Measurements from ENCODE around the gene HIVEP3.

HIVEP3 gene

DNA sequence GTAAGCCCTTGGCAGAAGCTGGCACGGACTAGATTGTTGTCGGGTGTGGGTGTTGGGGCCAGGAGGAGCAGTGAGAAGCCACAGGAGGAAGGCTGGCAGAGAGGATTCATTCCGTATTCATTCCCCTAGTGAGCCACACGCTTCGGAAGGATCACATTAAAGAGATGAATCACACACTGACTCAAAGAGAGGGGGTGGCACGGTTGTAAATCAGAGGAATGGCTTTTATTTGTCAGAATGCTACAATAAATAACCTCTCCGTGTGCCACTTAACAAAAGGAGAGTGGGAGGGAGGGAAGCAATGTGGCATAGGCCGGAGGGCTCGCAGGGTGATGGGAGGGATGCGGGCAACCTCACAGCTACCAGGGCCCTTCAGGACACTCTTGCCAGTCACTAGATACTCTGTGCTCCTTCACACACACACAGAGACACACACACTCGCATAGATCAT lies 135.5 kb downstream of the HIVEP3 start:
- peak; percentile 64 to 84 for DNase-seq

DNA sequence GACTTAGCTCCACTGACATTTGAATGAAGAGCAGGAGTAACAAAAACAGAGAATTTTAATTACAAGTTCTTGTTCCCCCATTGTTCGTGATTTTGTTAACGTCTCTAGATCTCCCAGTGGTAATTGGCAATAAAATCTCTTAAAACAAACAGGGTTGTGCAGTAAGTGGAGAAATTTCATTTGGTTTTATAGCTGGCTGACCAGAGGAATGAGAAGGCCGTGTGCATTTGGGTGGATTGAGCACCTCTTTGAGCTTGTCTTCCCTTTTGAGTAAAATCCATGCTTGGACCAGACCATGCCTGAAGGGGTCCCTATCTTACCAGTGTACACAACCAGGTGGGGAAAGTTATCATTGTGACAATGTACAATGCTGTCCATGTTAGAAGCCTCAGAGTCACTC lies 137.8 kb downstream of the HIVEP3 start:
- no peak for DNase-seq

DNA sequence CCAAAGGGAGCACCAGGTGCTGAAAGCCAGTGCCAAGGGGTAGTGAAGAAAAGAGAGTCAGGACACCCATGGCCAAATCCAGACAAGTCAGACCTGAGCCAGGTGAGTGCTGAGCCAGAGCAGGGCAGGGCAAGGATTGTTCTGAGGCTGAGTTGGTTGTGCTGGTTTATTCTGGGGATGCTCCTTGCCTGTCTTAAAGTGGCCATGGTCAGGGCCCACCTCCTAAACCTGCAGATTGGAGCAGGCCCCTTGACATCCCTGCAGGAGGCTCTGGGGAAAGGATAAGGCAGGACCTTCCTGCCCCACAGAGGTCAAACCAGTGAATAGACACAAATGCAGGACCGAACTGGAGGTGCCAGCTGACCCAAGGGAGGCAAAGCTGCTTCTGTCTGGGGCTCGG lies 138.4 kb downstream of the HIVEP3 start:
- DNase-seq, result no peak

DNA sequence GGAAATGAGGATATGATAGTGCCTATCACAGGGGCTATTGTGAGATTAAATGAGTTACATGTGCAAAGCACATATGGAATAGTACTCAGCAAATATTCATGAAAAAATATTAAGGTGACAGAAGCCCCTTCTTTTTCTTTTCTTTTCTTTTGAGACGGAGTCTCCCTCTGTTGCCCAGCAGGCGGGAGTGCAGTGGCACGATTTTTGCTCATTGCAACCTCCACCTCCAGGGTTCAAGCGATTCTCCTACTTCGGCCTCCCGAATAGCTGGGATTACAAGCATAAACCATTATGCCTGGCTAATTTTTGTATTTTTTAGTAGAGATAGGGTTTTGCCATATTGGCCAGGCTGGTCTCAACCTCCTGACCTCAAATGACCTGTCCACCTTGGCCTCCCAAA lies 139.4 kb downstream of the HIVEP3 start:
- no peak for DNase-seq

DNA sequence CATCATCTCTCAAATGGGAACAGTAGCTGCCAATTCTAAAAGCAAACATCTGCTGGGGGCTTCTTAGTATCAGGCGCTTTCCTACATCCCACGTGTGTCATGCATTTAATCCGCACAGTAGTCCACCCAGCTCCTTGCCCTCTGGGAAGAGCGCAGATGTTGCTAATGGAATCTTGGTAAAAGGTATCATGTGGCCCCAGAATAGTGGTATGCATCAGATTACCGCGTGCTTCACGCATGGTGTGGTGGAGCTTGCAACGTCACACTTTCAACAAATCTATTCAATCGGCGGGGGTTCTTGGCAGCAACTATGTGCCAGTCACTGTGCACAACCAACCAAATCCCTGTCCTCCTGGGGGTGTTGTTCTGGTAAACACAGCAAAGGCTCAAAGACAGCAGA lies 141.0 kb downstream of the HIVEP3 start:
- no peak for DNase-seq

DNA sequence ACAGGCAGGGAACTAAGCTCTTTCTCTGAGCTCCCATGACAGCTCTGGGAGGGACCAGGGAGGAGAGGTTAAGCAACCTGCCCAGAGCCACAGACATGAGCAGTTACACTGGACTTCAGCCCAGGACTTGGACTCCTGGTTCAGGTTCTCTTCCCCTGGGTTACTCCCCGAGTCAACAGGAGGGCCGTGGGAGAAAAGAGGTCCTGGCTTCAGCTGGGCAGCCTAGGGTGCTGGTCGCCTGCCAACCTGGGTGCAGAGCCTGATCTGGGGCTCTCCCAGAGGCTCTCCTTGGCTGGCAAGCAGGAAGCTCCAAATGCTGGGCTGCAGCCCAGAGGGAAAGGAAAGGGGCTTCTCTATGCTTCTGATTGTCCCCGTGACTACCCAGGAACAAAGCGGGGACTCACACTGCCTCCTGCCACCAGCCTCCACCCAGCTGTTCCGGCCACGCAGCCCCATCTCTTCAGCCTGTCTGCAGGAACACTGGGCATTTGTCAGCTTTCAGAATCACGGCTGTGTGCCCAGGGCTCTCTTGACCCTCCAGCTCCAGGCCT lies 141.8 kb downstream of the HIVEP3 start:
- peak; percentile 31 to 36 for DNase-seq

DNA sequence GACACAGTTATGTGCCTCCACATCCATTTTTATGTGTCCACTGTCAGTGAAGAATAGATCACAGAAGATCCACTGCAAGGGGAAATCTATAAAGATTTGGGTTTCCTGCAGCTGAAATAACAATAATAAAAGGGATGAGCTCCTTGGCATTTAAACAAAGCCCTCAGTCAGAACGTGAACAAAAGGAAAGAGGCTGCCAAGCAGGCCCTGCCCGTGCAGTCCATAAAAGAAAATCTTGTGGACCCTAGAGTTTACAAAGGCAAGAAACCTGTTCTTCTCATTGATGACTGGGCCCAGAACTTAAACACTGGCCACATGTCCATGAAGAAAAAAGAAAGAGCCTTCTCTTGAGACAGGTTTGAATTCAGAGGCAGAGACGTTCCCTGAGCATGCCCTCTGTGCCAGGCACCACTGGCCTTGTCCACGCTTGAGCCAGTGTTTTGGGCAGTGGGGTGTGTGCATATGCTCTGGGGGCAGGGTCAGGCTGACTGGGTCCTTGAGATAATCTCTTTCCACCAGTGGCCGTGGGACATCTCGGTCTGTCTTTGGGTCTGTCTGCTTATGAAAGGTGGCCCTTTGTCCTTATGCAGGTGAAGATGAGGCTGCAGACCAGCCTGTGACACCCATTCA lies 142.7 kb downstream of the HIVEP3 start:
- DNase-seq, result no peak

DNA sequence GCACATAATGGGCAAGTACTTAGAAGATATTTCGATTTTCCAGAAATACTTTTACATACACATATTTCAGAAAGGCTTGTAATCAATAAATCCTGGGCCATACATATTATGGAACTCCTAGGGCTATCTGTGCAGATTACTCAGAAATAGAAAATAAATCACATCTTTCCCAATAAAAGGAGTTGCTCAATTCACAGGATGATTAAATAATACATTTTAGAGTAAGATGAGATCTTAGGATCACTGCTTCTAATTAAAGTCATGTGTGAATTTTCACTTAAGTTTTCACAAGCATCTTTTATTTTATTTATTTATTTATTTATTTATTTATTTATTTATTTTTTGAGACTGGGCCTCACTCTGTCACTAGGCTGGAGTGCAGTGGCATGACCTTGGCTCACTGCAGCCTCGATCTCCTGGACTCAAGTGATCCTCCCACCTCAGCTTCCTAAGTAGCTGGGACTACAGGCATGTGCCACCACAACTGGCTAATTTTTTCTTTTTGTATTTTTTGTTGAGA lies 144.2 kb downstream of the HIVEP3 start:
- no peak for DNase-seq

DNA sequence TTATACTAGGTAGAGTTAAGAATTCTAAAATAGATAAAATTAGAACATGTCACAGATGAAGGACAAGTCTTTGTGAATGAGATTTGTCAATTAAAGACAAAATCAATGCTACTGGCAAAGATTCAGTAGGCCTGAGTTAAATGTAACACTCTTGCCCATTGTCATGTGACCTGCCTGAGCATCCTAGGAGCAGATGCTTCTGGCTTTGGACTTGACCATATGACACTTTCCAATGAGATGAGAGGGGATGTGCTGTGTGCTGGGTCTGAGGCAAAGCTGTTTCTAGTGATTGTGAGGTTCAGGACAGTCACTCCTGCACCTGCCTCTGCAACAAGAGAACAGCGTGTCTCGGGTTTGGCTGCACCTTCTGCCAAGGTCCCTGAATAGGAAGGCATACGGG lies 144.9 kb downstream of the HIVEP3 start:
- no peak for DNase-seq

DNA sequence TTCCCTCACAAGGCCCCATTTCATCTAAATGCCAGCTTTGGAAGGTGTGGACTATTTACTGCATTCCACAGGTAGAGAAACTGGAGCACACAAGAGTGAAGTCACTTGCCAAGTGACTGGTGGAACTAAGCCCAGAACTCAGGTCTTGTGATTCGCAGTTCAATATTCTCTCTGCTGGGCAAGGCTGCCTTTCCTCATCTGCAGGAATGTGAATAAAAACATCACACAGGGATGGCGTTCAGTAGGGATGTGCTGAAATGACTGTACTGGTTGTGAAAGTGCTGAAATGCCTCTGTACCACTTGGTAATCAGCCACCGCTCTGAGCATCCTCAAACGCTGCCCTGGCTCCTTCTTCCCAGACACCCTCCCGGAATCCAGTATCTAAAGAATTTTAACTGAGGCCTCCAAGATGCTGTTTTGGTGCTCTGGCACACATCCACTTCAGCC lies 145.6 kb downstream of the HIVEP3 start:
- DNase-seq, result no peak

DNA sequence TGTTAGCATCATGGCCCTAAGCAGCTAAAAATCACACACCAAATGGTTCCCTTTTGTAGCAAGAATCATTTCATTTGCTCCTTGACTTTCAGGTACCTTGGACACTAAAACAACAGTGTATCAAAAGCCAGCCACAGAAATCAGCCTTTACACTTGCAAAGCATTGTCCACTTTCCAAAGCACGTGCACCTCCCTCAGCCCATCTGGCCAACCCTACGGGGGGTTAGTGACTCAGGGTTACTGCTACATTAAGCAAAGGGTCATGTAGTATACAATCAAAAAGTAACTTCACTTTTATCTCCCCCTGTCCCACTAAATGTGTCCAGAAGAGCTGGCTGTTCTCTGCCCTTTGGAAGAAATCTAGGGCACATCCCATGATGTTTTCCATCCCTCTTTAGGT lies 149.7 kb downstream of the HIVEP3 start:
- no peak for DNase-seq

DNA sequence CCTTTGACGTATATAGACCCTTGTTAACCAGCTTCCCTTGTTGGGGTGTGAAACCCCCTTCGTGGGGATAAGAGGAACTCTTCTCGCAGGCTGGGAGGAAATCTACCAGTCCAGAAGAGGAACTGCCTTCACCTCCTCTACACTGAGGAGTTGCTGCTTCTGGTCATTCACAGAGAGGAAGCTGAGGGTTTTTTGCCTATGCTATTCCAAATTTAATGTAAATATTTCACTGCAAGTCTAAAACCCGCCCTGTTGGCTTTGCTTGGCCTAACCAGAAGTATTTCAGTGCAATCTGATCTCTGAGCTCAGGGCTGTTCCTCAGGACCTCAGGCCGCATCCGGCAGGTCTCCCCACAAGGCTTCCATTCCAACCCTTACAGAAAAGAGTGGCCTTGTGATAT lies 150.1 kb downstream of the HIVEP3 start:
- peak; percentile 86 to 91 for DNase-seq

DNA sequence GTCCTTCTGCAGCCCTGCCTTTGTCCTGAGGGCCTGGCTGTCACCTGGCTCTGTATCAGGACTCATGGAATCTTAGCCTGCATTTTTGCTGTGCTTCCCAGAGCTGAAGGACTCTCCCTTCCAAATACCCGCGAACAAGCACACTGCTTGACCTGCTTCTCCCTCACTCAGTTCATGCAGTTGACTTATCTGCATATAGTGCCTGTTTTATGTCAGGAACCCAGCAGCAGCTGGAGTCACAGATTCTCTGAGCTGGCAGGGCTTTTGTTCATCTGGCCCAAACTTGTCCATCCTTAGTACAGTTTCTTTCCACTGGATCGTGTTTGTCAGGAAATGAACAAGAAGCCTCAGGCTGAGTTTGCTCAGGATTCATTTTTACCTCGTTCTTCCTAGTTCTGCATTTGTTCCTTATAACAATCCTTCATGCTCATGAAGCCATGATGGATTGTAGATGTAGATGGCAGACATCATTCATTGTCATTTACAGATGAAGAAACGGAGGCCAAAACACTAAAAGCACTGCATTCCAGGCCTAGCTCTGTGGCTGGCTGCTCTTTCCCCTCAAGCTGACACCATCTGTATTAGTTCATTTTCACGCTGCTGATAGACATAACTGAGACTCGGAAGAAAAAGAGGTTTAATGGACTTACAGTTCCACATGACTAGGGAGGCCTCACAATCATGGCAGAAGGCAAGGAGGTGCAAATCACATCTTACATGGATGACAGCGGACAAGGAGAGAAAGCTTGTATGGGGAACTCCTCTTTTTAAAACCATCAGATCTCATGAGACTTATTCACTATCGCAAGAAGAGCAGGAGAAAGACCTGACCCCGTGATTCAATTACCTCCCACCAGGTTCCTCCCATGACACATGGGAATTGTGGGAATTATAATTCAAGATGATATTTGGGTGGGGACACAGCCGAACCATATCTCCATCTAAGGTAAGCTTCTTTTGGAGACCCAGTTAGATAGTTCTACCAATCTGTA lies 150.9 kb downstream of the HIVEP3 start:
- peak; percentile 32 to 58 for DNase-seq

DNA sequence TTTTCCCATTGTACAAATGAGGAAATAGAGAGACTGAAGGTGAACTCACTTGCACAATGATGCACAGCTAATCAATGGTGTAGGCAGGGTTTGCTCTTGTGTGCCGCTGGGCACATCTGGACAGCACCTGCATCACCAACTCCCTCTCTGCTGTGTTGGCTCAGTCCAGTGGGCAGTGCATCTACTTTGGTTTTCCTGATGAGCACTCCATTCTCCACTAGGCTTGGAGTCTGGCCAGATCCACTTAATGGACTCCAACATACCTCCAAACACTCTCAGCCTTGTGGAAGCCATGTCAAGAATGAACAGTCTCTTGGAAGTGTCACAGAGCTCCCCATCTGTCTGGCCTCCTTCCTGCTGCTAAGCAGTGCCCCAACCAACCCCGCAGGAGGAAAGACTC lies 152.2 kb downstream of the HIVEP3 start:
- no peak for DNase-seq

DNA sequence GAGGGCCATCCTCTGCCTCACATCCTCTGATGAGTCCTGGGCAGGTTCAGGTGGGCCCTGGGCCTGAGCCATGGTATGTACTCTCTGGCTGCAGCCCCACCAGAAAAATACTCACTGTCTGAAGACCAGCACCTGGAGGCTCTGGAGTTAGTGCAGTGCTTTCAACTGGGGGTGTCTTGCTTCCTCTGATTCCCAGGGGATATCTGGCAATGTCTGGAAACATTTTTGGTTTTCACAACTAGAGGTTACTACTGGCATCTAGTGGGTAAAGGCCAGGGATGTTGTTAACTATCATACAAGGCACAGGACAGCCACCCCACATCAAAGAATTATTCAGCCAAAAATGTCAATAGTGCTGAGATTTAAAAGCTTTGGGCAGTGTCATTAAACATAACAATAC lies 152.7 kb downstream of the HIVEP3 start:
- no peak for DNase-seq

DNA sequence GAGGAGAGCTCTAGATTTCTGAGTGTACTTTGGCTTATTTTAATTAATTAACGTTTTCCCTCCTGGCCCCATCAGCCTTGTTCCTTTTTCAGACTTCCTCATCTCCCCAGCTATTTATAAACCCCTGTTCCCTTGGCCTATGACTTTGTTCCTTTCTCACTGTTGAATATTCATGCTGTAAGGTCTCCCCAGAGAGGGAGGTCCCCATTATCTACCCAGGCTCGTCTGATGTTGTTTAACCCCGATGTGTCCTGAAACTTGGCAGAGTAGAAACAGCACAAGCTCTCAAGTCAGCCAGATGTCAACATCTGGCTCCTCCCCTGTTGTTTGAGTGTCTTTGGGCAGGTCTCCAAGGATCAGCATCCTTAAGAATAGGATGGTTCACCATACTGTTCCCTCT lies 153.6 kb downstream of the HIVEP3 start:
- peak; percentile 64 to 76 for DNase-seq

DNA sequence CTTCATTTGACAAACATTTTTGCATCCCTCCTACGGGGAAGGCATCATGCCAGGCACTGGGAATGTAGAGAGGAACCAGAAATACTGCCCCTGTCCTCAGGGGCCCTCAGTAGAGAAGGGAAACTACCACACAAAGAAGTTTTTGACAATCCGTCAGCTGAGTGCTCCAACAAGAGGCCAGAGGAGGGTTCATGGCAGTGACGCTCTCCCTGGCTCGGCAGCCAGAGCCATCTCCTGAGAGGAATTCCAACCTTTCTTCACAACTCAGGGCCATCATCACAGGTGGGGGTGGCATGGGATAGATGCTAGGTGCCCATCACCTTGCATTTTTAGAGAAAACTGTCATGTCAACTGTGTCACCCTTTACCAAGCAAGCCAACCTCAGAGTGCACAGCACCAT lies 154.1 kb downstream of the HIVEP3 start:
- DNase-seq, result peak; percentile 54 to 61

DNA sequence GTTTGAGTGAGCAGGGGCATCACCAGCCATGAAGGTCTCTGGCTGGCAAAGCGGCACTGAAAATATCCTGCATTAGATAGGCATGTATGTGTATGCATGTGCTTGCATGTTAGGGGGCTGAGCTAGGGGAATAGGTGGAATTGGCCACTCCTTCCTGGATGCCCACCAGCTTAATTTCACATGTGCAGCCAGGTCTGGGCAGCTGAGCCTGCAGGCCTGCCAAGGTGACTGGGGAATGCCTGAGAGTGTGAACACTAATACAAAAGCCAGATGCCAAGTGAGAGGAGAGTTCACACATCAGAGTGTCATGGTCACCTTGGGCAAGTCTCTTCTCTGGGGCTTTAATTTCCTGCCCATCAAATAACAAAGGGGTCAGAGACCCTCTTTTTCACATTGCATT lies 155.9 kb downstream of the HIVEP3 start:
- no peak for DNase-seq

DNA sequence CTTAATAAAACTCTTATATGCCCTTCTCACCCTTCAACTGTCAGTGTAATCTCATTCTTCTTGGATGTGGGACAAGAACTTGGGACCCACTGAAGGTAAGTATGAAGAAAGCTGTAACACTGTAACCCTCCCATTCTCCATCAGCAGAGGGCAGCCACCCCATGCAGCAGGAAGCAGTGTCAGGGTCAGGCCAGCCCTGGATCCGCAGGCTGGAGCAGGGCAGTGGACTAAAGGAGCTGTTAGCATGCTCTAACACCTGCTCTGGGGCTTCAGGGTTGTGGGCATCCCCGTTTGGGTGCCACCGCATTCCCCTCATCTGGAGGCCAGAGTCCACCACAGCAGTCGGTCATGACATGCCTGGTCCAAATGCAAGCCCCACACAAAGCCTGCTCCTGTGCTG lies 156.5 kb downstream of the HIVEP3 start:
- peak in 1 of 2 donors; percentile 27 for DNase-seq

DNA sequence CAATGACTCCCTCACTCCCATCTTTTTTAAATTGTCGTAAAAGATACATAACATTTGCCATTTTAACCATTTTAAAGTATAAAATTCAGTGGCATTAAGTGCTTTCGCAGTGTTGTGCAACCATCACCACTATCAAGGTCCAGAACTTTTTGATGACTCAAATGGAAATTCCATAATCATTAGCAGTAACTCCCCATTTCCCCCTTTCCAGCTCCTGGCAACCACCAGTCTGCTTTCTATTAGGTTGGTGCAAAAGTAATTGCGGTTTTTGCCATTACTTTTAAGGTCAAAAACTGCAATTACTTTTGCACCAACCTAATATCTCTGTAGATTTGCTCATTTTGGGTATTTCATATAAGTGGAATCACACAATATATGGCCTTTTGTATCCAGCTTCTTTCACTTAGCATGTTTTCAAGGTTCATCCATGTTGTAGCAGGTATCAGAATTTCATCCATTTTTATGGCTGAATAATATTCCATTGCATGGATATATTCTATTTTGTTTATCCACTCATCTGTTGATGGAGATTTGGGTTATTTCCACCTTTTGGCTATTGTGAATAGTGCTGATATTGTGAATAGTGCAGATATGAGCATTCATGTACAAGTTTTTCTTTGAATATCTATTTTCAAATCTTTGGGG lies 159.7 kb downstream of the HIVEP3 start:
- no peak for DNase-seq

DNA sequence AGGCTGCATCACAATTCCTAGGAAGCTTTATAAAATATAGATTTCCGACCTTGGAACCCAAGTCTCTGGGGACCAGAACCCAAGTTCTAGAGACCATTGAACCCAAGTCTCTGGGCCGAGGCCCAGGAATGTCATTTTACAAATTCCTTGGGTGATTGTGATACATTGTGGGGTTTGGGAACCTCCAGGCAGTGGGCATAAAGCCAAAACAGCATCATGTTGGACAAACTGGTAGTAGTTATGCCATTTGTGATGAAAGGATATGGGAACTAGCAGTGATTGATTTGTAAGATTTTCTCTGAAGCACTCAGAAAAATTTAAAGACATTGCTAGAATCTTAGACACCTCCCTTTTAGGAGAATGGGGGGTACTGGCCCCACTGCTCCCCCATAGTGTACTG lies 160.2 kb downstream of the HIVEP3 start:
- DNase-seq, result no peak

DNA sequence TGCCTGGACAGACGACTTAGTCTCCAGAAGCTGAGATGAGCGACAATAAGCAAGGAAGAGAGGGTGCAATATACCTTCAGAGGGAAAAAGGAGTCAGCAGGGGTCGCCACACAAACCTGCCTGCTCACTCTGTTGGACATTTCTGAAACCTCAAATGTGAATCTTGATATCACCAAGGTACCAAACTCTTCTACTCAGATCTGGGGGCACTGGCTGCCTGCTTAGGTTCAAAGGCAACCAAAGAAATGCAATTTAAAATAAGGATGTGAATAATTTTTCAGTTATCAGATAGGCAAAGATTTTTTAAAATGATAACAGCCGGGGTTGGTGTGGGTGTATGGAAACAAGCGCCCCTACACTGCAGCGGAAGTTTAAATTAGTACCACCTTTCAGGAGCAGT lies 164.2 kb downstream of the HIVEP3 start:
- DNase-seq, result no peak
